ENCODE data around the gene GRK6. TPM values are rescaled to one million over a fixed set of nuclear protein-coding genes. Genes with fewer than 3 reads are reported as not detected.
A peak's percentile ranks its signal among the peaks of the same experiment; 100 is the strongest.

The GRK6 gene
- total and polyA plus RNA-seq, 2 of the 4 experiments (the other 2 are of a cell fraction), result 25.3 to 30.1 TPM

DNA sequence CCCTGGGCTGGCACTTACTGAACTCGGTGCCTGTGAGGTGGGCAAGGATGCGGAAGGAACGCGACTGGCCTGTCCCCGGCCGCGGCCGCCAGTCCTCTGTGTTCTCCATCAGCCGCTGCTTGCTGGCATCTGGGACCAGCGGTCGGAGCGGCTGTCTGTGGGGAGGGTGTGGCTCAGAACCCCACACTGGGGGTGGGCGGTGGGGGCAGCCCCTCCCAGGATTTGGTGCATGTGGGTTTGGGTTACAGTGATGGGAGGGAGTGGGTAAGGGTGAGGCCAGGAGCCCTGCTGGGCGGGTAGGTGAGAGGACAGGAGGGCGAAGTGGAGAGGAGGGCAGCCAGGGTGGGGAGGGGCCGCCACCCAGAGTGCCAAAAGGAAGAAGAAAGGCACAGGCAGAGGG lies 64.5 kb downstream of the GRK6 start:
- H3K27me3 ChIP-seq (ENCODE audit: control insufficient read depth, insufficient read depth, low read length), result no peaks in the 10 kb centered on the region
- H4K91ac ChIP-seq (ENCODE audit: insufficient read depth, low read depth, low read length), result no peak overlapping the region
- no peak overlapping the region for H2BK120ac ChIP-seq (ENCODE audit: low read depth, low read length)
- H3K9ac ChIP-seq (ENCODE audit: low read depth, low read length), result no peak overlapping the region
- H3K27ac ChIP-seq (ENCODE audit: insufficient read depth, low read length), result no peak overlapping the region
- H4K5ac ChIP-seq (ENCODE audit: low read depth, low read length), result no peak overlapping the region
- peaks cover 40 to 82% of the 10 kb centered on the region in 2 experiments for H3K79me1 ChIP-seq (ENCODE audit: low read depth in 1 of 2, low read length in 2 of 2)
- peaks cover 25% of the 10 kb centered on the region for H3K4me1 ChIP-seq (ENCODE audit: control insufficient read depth, insufficient read depth, low read length)
- no peak overlapping the region for H2BK5ac ChIP-seq (ENCODE audit: low read depth, low read length, poor library complexity, severe bottlenecking)
- no peak overlapping the region for H3K4me2 ChIP-seq (ENCODE audit: low read depth, low read length)
- BruUV-seq (replicated peaks), result no TSS peak
- no peak overlapping the region for H2AK5ac ChIP-seq (ENCODE audit: low read depth, low read length)
- H4K8ac ChIP-seq (ENCODE audit: low read depth in 2 of 2, low read length in 2 of 2), result no peak overlapping the region
- ChIA-PET CTCF (no interaction called here), POLR2A (ENCODE audit: unreplicated experiment) (no interaction called here)
- H2AK9ac ChIP-seq (replicated peaks; ENCODE audit: low read depth, low read length, poor library complexity), result peak overlapping the region; percentile 42
- H3K23ac ChIP-seq (ENCODE audit: low read depth, low read length), result no peak overlapping the region
- H3K9me1 ChIP-seq (ENCODE audit: insufficient read depth, low read length), result peaks cover 9% of the 10 kb centered on the region
- no peak overlapping the region for H3K4me3 ChIP-seq (ENCODE audit: insufficient read depth, low read depth, low read length)
- H3K56ac ChIP-seq (ENCODE audit: extremely low read depth, insufficient read depth, low read length), result no peak overlapping the region
- peaks cover 95% of the 10 kb centered on the region for H4K20me1 ChIP-seq (ENCODE audit: insufficient read depth, low read length)
- 100% methylated on average over 3 of the region's 16 CpGs; no CpG with 5 or more reads in 1 of the 2 experiments for WGBS, 2 experiments (ENCODE audit: extremely low coverage in 2 of 2, insufficient read length in 1 of 2)
- H3K4ac ChIP-seq (ENCODE audit: low read depth, low read length), result no peak overlapping the region
- no peak for DNase-seq
- in situ Hi-C loops (cut with MboI; ENCODE audit: low sequenced_read_pairs), result no loop called here
- TF ChIP-seq MAFK (IDR thresholded peaks at IDR 0.05; ENCODE audit: low read depth, low read length) (no peak), MAZ (IDR thresholded peaks at IDR 0.05; ENCODE audit: borderline replicate concordance, low read depth, low read length) (no peak), BHLHE40 (IDR thresholded peaks at IDR 0.05; ENCODE audit: low read depth, low read length) (no peak), NFE2L2 (IDR thresholded peaks at IDR 0.05; ENCODE audit: low read depth, low read length) (no peak), SMC3 (IDR thresholded peaks at IDR 0.05; ENCODE audit: low read depth, low read length) (no peak), CTCF (conservative IDR thresholded peaks at IDR 0.05; ENCODE audit: low read depth, low read length) (no peak), RAD21 (IDR thresholded peaks at IDR 0.05; ENCODE audit: low read length) (no peak), USF2 (IDR thresholded peaks at IDR 0.05; ENCODE audit: low read depth, low read length) (no peak), POLR2A (IDR thresholded peaks at IDR 0.05; ENCODE audit: low read depth, low read length) (no peak), MXI1 (IDR thresholded peaks at IDR 0.05; ENCODE audit: borderline replicate concordance, low read depth, low read length) (no peak), CEBPB (IDR thresholded peaks at IDR 0.05; ENCODE audit: low read depth, low read length) (no peak), CHD1 (IDR thresholded peaks at IDR 0.05; ENCODE audit: low read depth, low read length) (no peak), ELK1 (IDR thresholded peaks at IDR 0.05; ENCODE audit: borderline replicate concordance, low read depth, low read length) (no peak), RFX5 (IDR thresholded peaks at IDR 0.05; ENCODE audit: low read depth, low read length) (no peak), FOS (IDR thresholded peaks at IDR 0.05; ENCODE audit: low read depth, low read length) (no peak), RCOR1 (IDR thresholded peaks at IDR 0.05; ENCODE audit: insufficient replicate concordance, low read length) (no peak)
- no peak overlapping the region for H2BK15ac ChIP-seq (ENCODE audit: low read depth, low read length)
- dilution Hi-C loops (cut with HindIII; ENCODE audit: low sequenced_read_pairs, unreplicated experiment), result no loop called here
- ATAC-seq (ENCODE audit: low read depth), result no peak
- no peak overlapping the region for H3K18ac ChIP-seq (ENCODE audit: low read depth, low read length)
- H2BK20ac ChIP-seq (ENCODE audit: low read depth, low read length), result no peak overlapping the region
- intact Hi-C loops (cut with micrococcal nuclease), result no loop called here
- H3K36me3 ChIP-seq (ENCODE audit: control insufficient read depth, insufficient read depth, low read length), result peaks cover 81% of the 10 kb centered on the region
- no peaks in the 10 kb centered on the region for H3K9me3 ChIP-seq (ENCODE audit: control insufficient read depth, insufficient read depth, low read length)
- no peak overlapping the region for H2AFZ ChIP-seq (replicated peaks; ENCODE audit: low read length, poor library complexity)
- no peak overlapping the region for H3K14ac ChIP-seq (replicated peaks; ENCODE audit: low read depth, low read length)
